CD4-positive, alpha-beta T cell (primary cell): ENCODE results near the gene EPHA5. TPM values are rescaled to one million over a fixed set of nuclear protein-coding genes. Genes with fewer than 3 reads are reported as not detected.

Source experiments
- ATAC-seq: fragments of 200-7000 bp; cut with Tn5 transposase; one replicate; pipeline ENCODE4 v1.10.0; 2022; ENCODE audit warnings: mild to moderate bottlenecking; ENCODE audit not compliant: poor library complexity
- CTCF ChIA-PET: fragments of 350-600 bp; sonication (Branson Sonifier 250); formaldehyde crosslinking; loops from one replicate; lab custom pipeline; 2021; ENCODE audit warnings: antibody characterized with exemption, inconsistent platforms; lab: Charles Lee
- POLR2A ChIA-PET: fragments of 350-600 bp; sonication (Branson Sonifier 250); formaldehyde crosslinking; loops from one replicate; lab custom pipeline; 2021; ENCODE audit warnings: antibody characterized with exemption, inconsistent platforms; lab: Charles Lee
- DNase-seq, 14 experiments: peaks; one replicate each; pipeline ENCODE4 v3.0.0-alpha.2; 2013 to 2020; ENCODE audit warnings: mixed read lengths in 2 of 14
- H3K27ac ChIP-seq, 2 donors: one replicate each; pipeline versions ENCODE4 v1.5.1 to v1.7.0; 2013; ENCODE audit warnings: low read length in 2 of 2, low read depth in 1 of 2, mild to moderate bottlenecking in 1 of 2
- H3K27me3 ChIP-seq, 2 experiments: 1 replicate in 1 of 2; 2 replicates in 1 of 2; pipeline versions ENCODE4 v1.6.1 to v1.7.0; 2013; ENCODE audit warnings: low read length in 2 of 2, control low read depth in 1 of 2, mild to moderate bottlenecking in 1 of 2, moderate library complexity in 1 of 2; ENCODE audit not compliant: insufficient read depth in 2 of 2, control insufficient read depth in 1 of 2
- H3K36me3 ChIP-seq: one replicate; pipeline ENCODE4 v1.6.1; 2013; ENCODE audit warnings: low read length, control low read depth; ENCODE audit not compliant: insufficient read depth
- H3K4me1 ChIP-seq: one replicate; pipeline ENCODE4 v1.6.1; 2013; ENCODE audit warnings: low read length, control low read depth; ENCODE audit not compliant: insufficient read depth
- H3K4me3 ChIP-seq: one replicate; pipeline ENCODE4 v1.5.1; 2013; ENCODE audit warnings: mild to moderate bottlenecking, low read length, moderate library complexity
- H3K9me3 ChIP-seq, 2 experiments: 1 replicate in 1 of 2; 2 replicates in 1 of 2; pipeline versions ENCODE4 v1.6.1 to v1.7.0; 2013; ENCODE audit warnings: low read length in 2 of 2, mild to moderate bottlenecking in 2 of 2, control low read depth in 1 of 2, moderate library complexity in 1 of 2; ENCODE audit not compliant: control insufficient read depth in 1 of 2, insufficient read depth in 1 of 2
- H3K27ac Mint-ChIP-seq: one replicate; pipeline ENCODE4 v1.8.0; 2020; ENCODE audit warnings: mixed read lengths
- H3K27me3 Mint-ChIP-seq: one replicate; pipeline ENCODE4 v1.8.0; 2021; ENCODE audit warnings: mixed read lengths
- H3K36me3 Mint-ChIP-seq: one replicate; pipeline ENCODE4 v1.8.0; 2021; ENCODE audit warnings: low read depth, mixed read lengths
- H3K4me1 Mint-ChIP-seq: one replicate; pipeline ENCODE4 v1.8.0; 2021; ENCODE audit warnings: low read depth, mixed read lengths
- H3K4me3 Mint-ChIP-seq: one replicate; pipeline ENCODE4 v1.8.0; 2020; ENCODE audit warnings: mild to moderate bottlenecking, mixed read lengths
- H3K9me3 Mint-ChIP-seq: one replicate; pipeline ENCODE4 v1.8.0; 2020; ENCODE audit warnings: mixed read lengths
- CTCF ChIP-seq: fragments of 200-600 bp; IDR thresholded peaks from one replicate; pipeline ENCODE4 v1.8.0; 2022; ENCODE audit warnings: antibody characterized with exemption, mild to moderate bottlenecking
- intact Hi-C, 2 experiments: fragments of 100-400 bp; cut with DNase I in 1 of 2; cut with micrococcal nuclease in 1 of 2; formaldehyde crosslinking; loops; one replicate each; pipeline versions ENCODE4 v1.15.1 to v1.9.0; 2023 to 2025; cut with DNase I, micrococcal nuclease
- total RNA-seq, 174 experiments: library from RNA in 2 of 174; stranded (reverse) in 2 of 174; gene quantifications; one replicate each; pipeline ENCODE4 v1.2.3 and lab custom pipeline; 2021 to 2026

The EPHA5 gene
- total RNA-seq, 2 experiments from 2014 or later: not detected

- H3K27me3 ChIP-seq: no peaks in the 10 kb centered on the region
- H3K9me3 Mint-ChIP-seq: peaks cover 8% of the 10 kb centered on the region
- no peak overlapping the region for H3K27ac Mint-ChIP-seq
- DNase-seq (no peak), ATAC-seq (no peak)
- no peak overlapping the region for H3K27ac ChIP-seq
- no peak overlapping the region for H3K4me3 Mint-ChIP-seq
- H3K4me1 ChIP-seq: no peaks in the 10 kb centered on the region
- H3K4me3 ChIP-seq: no peak overlapping the region
- TF ChIP-seq CTCF: no peak
- no peaks in the 10 kb centered on the region for H3K9me3 ChIP-seq
- no peaks in the 10 kb centered on the region for H3K36me3 ChIP-seq
- no peaks in the 10 kb centered on the region for H3K36me3 Mint-ChIP-seq
- ChIA-PET POLR2A (no interaction called here), CTCF (interaction anchor here (0.9 kb wide), 1 partner anchor 19 kb away, joined by 3 read pairs; no protein-coding TSS in a partner anchor)
- intact Hi-C loops: no loop called here
- no peaks in the 10 kb centered on the region for H3K27me3 Mint-ChIP-seq
- no peaks in the 10 kb centered on the region for H3K4me1 Mint-ChIP-seq
Observed at GRCh38 chr4:65495439-65495838, 174.8 kb downstream of the EPHA5 start.

GRCh38 chr4:65482410-65482809 lies 187.9 kb downstream of the EPHA5 start:
- intact Hi-C loops: no loop called here
- no peak for TF ChIP-seq CTCF
- Mint-ChIP-seq H3K36me3 (no peaks in the 10 kb centered on the region), H3K27ac (no peak overlapping the region), H3K27me3 (no peaks in the 10 kb centered on the region), H3K4me3 (no peak overlapping the region), H3K4me1 (no peaks in the 10 kb centered on the region), H3K9me3 (peaks cover 2% of the 10 kb centered on the region)
- H3K4me3 ChIP-seq: no peak overlapping the region
- no peaks in the 10 kb centered on the region for H3K9me3 ChIP-seq
- ChIA-PET POLR2A (no interaction called here), CTCF (no interaction called here)
- H3K27ac ChIP-seq: no peak overlapping the region
- no peaks in the 10 kb centered on the region for H3K36me3 ChIP-seq
- H3K4me1 ChIP-seq: no peaks in the 10 kb centered on the region
- ATAC-seq: no peak
- no peak for DNase-seq
- no peaks in the 10 kb centered on the region for H3K27me3 ChIP-seq

- H3K4me3 Mint-ChIP-seq: no peak overlapping the region
- no peak for ATAC-seq
- no peaks in the 10 kb centered on the region for H3K4me1 ChIP-seq
- CTCF ChIA-PET: no interaction called here
- H3K9me3 ChIP-seq: peaks cover 0 to 6% of the 10 kb centered on the region in 2 experiments
- H3K27ac ChIP-seq: no peak overlapping the region
- H3K27ac Mint-ChIP-seq: no peak overlapping the region
- H3K4me1 Mint-ChIP-seq: no peaks in the 10 kb centered on the region
- H3K9me3 Mint-ChIP-seq: peaks cover 8% of the 10 kb centered on the region
- no peaks in the 10 kb centered on the region for H3K27me3 ChIP-seq
- no peak for DNase-seq
- H3K36me3 ChIP-seq: no peaks in the 10 kb centered on the region
- intact Hi-C loops: no loop called here
- POLR2A ChIA-PET: no interaction called here
- H3K36me3 Mint-ChIP-seq: no peaks in the 10 kb centered on the region
- TF ChIP-seq CTCF: no peak
- H3K27me3 Mint-ChIP-seq: no peaks in the 10 kb centered on the region
- H3K4me3 ChIP-seq: no peak overlapping the region
Observed at GRCh38 chr4:65472531-65472930, 197.8 kb downstream of the EPHA5 start.
